BJ (cell line): Measurements from ENCODE around the gene WDPCP. TPM values are rescaled to one million over a fixed set of nuclear protein-coding genes. Genes with fewer than 3 reads are reported as not detected.

ENCODE experiments used
- CTCF ChIA-PET: fragments of 350-600 bp; formaldehyde crosslinking; extraction: SDS; loops from one replicate; lab custom pipeline; 2021; ENCODE audit warnings: antibody characterized with exemption, inconsistent platforms; lab: Yijun Ruan, JAX
- POLR2A ChIA-PET: fragments of 300-600 bp; sonication (Branson Sonifier 250); formaldehyde crosslinking; extraction: SDS; loops from one replicate; lab custom pipeline; 2021; ENCODE audit warnings: antibody characterized with exemption; lab: Charles Lee
- DNase-seq: peaks from one replicate; pipeline ENCODE4 v3.0.0-alpha.2; 2011; ENCODE audit warnings: low read depth
- H3K27me3 ChIP-seq: 2 replicates; pipeline ENCODE4 v1.6.0; 2011; ENCODE audit warnings: low read length; ENCODE audit not compliant: control insufficient read depth, insufficient read depth
- H3K36me3 ChIP-seq: 2 replicates; pipeline ENCODE4 v1.5.1; 2011; ENCODE audit warnings: low read length; ENCODE audit not compliant: control insufficient read depth, insufficient read depth
- H3K4me3 ChIP-seq: 2 replicates; pipeline ENCODE4 v1.5.1; 2011; ENCODE audit warnings: low read depth, mild to moderate bottlenecking, control low read depth, low read length
- CTCF ChIP-seq: IDR thresholded peaks from 2 replicates; pipeline ENCODE4 v1.5.1; 2011; ENCODE audit warnings: low read depth, mild to moderate bottlenecking, control low read depth, inconsistent platforms, low read length, moderate library complexity; ENCODE audit not compliant: insufficient read depth
- polyA plus RNA-seq: library from polyadenylated mRNA; depleted of rRNA; stranded (reverse); fragments of >200 nt; gene quantifications from 2 replicates; pipeline ENCODE4 v1.2.3, GENCODE V29; 2011

The WDPCP gene
- polyA plus RNA-seq, 1 experiment = 4.2 TPM

- POLR2A ChIA-PET = no interaction called here
- DNase-seq = no peak
- no peak for TF ChIP-seq CTCF
These were observed 460.7 kb downstream of the WDPCP start for GRCh38 chr2:63127594-63127993.

GRCh38 chr2:63124850-63125249 is 463.4 kb downstream of the WDPCP start:
- ChIA-PET CTCF (no interaction called here), POLR2A (no interaction called here)
- no peaks in the 10 kb centered on the region for H3K36me3 ChIP-seq
- DNase-seq = no peak
- no peak for TF ChIP-seq CTCF
- no peak overlapping the region for H3K4me3 ChIP-seq
- no peaks in the 10 kb centered on the region for H3K27me3 ChIP-seq

More at GRCh38 chr2:63127594-63127993, 460.7 kb downstream of the WDPCP start:
- H3K27me3 ChIP-seq = no peaks in the 10 kb centered on the region
- CTCF ChIA-PET = no interaction called here
- no peaks in the 10 kb centered on the region for H3K36me3 ChIP-seq
- no peak overlapping the region for H3K4me3 ChIP-seq

- no peak for DNase-seq
- Histone ChIP-seq H3K36me3 (no peaks in the 10 kb centered on the region), H3K4me3 (no peak overlapping the region), H3K27me3 (no peaks in the 10 kb centered on the region)
- CTCF ChIA-PET = no interaction called here
- POLR2A ChIA-PET = no interaction called here
- no peak for TF ChIP-seq CTCF
These were observed 464.1 kb downstream of the WDPCP start for GRCh38 chr2:63124218-63124617.

GRCh38 chr2:63122921-63123320 is 465.4 kb downstream of the WDPCP start:
- Histone ChIP-seq H3K36me3 (no peaks in the 10 kb centered on the region), H3K4me3 (no peak overlapping the region), H3K27me3 (no peaks in the 10 kb centered on the region)
- DNase-seq = no peak
- ChIA-PET CTCF (interaction anchor here (0.6 kb wide), 1 partner anchor 144 kb away, joined by 4 read pairs; no protein-coding TSS in a partner anchor), POLR2A (no interaction called here)
- TF ChIP-seq CTCF = no peak

- Histone ChIP-seq H3K27me3 (no peaks in the 10 kb centered on the region), H3K4me3 (no peak overlapping the region), H3K36me3 (no peaks in the 10 kb centered on the region)
- TF ChIP-seq CTCF = no peak
- ChIA-PET POLR2A (no interaction called here), CTCF (no interaction called here)
- no peak for DNase-seq
These were observed 467.0 kb downstream of the WDPCP start for GRCh38 chr2:63121055-63121834.
